GM13976 (cell line): ENCODE measurements around the gene GNLY.
"Not testable (repeated sequence)": the region's sequence is repeated elsewhere in the genome, so short reads cannot be mapped to it uniquely, and the experiment has no call there.

ENCODE experiments used
- DNase-seq: peaks from one replicate; pipeline ENCODE4 v3.0.0; 2012; ENCODE audit warnings: low spot score
- in situ Hi-C: fragments of 300-500 bp; cut with MboI; formaldehyde crosslinking; loops from one replicate; pipeline ENCODE4 v1.12.0; 2022; ENCODE audit warnings: low sequenced_read_pairs, mixed read lengths, inconsistent platforms; ENCODE audit not compliant: unreplicated experiment
- TF ChIP-seq, protein P1 (sequence below): IDR thresholded peaks from 2 replicates; pipeline ENCODE4 v1.5.1; 2012; ENCODE audit warnings: borderline replicate concordance, mild to moderate bottlenecking; ENCODE audit not compliant: insufficient read depth; ENCODE audit errors: extremely low read depth, missing control alignments, control extremely low read depth

The GNLY gene

DNA sequence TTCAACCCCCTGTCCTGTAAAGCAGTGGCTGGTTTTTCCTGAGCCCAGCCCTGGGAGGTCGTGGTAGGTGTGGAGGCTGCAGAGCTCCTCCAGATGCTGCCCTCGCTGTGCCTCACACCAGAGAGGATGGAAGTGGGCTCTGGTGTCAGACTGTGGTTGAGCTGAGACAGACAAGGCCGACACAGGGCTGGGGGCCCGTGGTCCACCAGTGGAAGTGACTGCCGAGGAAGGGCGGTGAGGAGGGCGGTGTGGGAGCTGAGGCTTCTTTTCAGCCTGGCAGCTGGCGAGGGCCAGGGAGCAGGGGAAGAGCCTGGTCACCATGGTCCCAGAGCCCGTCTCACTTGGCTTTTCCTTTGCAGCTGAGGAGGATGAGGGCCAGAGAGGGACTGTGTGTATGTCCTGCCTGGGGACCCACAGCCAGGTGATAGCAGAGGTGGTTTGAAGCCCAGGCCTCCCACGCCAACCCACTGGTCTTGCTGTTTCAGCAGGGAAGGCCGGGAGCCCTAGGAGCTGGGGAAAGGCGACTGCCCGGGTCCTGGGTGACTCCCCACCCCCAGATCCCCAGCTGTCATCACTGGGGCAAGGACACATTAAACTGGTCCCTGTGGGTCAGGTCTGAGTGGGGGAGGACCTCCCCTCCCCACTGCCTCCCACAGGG, 34.7 kb upstream of the GNLY start:
- in situ Hi-C loops: no loop called here
- no peak for DNase-seq
- TF ChIP-seq, protein P1, sequence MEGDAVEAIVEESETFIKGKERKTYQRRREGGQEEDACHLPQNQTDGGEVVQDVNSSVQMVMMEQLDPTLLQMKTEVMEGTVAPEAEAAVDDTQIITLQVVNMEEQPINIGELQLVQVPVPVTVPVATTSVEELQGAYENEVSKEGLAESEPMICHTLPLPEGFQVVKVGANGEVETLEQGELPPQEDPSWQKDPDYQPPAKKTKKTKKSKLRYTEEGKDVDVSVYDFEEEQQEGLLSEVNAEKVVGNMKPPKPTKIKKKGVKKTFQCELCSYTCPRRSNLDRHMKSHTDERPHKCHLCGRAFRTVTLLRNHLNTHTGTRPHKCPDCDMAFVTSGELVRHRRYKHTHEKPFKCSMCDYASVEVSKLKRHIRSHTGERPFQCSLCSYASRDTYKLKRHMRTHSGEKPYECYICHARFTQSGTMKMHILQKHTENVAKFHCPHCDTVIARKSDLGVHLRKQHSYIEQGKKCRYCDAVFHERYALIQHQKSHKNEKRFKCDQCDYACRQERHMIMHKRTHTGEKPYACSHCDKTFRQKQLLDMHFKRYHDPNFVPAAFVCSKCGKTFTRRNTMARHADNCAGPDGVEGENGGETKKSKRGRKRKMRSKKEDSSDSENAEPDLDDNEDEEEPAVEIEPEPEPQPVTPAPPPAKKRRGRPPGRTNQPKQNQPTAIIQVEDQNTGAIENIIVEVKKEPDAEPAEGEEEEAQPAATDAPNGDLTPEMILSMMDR: no peak

DNA sequence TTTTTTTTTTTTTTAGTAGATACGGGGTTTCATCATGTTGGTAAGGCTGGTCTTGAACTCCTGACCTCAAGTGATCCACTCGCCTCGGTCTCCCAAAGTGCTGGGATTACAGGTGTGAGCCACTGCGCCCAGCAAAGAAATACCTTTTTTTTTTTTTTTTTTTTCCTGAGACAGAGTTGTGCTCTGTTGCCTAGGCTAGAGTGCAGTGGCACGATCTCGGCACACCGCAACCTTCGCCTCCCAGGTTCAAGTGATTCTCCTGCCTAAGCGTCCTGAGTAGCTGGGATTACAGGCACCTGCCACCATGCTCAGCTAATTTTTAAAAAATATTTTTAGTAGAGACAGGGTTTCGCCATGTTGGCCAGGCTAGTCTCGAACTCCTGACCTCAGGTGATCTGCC, 33.9 kb upstream of the GNLY start:
- DNase-seq, in situ Hi-C loops: not testable (repeated sequence)

DNA sequence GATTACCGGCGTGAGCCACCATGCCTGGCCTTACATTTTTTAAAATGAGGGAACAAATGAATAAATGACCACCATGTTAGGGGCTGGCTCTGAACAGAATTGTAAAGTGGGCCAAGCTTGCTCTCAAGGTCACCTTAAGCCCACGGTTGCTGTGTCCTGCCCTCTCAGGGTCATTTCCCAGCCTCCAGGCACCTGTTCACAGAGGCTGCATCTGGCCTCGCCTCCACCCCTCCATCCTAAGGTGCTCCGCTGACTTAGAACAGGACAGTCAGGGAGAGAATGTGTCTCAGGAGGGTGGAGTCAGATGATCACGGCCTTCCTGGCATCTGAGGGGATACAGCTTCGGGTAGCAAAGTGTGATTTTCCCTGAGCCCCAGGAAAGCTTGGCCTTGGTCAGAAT, 33.4 kb upstream of the GNLY start:
- TF ChIP-seq, protein P1: no peak
- no peak for DNase-seq
- in situ Hi-C loops: no loop called here

DNA sequence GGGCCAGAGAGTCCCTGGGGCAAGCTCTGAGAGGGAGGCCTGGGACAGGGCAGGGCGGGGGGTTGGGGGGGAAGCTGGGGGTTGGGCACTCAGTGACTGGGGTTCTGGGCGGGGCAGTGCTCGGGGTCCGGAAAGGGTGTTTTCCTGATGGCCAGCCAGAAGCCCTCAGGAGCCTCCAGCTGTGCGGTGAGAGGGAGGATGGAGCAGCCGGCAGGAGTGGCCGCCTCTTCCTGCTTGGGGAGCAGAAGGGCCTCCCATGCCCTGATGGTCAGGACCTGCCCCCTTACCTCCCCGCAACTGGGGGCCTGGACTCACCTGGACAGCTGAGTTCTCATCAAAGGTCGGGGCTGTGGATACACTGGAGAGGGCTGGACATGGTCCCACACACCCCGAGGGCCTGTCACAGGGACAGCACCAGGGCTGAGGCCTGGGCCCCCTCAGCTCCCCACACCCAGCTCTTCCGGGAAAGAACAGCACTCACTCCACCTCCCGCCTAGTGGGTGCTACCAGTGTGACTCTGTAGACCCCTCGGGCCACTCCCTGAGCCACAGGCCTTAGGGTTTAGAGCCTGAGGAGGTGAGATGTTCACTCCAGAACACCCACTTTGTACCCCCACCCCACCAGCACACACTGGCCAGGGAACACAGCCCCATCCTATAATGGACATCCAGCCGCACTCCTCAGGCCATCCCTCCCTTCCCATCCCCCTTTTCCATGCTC, 32.9 kb upstream of the GNLY start:
- in situ Hi-C loops: no loop called here
- TF ChIP-seq, protein P1: no peak

DNA sequence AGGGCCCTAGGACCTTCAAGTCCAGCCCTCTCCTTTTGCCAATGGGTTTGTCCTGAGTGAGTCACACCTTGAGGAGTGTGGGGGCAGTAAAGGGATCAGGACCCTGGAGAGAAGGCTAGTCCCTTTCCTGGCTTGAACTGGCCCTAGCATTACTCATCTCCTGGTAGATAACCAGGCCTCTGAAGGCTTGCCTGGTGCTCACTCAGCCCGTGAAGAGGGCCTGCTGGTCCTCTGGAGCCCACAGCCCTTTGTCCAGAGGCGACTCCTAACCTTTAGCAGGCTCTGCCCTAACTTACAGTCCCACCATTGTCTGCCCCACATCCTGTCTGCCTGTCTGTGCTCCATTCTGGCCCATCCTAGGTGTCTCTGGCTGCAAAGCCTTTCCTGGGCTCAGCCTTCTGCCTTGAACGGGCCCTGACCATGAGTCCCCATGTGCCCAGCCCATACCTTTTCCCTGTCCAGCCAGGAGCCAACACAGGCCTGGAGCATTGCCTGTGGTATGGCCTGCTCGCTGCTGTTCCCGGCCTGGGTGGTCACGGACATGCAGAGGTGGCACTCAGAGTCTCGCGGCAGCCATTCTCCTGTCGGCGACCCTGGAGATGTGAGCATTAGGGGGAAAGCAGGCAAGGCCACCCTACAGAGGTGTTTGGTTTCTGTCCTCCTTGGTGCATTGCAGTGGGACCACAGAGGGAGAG, 31.1 kb upstream of the GNLY start:
- DNase-seq: no peak
- in situ Hi-C loops: no loop called here

More for the DNA sequence above, 32.9 kb upstream of the GNLY start:
- DNase-seq: no peak

DNA sequence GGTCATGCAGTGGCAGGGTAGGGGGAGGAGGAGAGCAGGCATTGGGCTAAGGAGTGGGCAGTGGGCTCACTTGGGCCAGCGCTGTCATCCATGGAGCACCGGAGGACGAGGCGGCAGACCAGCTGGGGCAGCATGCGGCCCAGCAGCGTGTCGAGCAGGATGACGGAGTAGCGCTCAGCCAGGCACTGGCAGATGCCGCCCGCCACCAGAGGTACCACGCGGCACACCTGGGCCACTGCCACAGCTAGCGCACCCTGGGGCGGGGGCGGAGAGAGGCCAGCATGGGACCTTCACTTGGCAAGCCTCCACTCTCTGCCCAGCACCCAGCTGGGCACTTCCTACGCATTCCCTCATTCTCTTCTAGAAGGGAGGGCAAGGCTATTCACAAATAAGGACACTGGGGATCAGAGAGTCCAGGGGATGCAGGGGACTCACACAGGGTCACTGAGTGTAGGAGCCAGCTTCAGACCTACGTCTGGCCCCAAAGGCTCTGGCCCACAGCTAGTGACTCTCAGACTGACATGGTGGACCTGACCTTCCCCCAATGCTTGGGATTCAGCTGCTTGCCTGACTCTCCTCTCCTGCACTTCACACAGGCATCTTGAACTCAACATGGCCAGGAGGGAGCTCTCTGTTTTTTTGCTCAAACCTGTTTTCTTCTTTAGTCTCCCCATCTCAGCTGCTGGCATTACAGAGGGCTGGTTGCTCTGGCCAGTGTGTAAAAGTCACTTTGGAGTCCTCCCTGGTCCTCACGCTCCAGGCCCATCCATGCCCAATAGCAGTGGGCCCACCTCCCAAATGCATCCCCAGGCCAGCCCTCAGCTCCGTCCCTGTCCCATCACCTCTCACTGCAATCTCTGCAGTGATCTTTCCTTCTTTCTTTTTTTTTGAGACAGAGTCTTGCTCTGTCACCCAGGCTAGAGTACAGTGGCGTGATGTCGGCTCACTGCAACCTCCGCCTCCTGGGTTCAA, 30.3 kb upstream of the GNLY start:
- TF ChIP-seq, protein P1: no peak
- in situ Hi-C loops: no loop called here
- DNase-seq: no peak

More for the DNA sequence above, 31.1 kb upstream of the GNLY start:
- TF ChIP-seq, protein P1: no peak
